Upper lobe of left lung (tissue), 6 donors: ENCODE results near the gene LTBP2. TPM values are rescaled to one million over a fixed set of nuclear protein-coding genes. Genes with fewer than 3 reads are reported as not detected.

Source experiments
- ATAC-seq, 2 donors: fragments of 200-7000 bp; cut with Tn5 transposase; one replicate each; pipeline ENCODE4 v1.9.1; 2022; ENCODE audit warnings: mild to moderate bottlenecking in 2 of 2, moderate library complexity in 2 of 2; ENCODE audit not compliant: low FRiP score in 2 of 2
- DNase-seq, 2 donors: peaks; one replicate each; pipeline ENCODE4 v3.0.0-alpha.2; 2019 to 2020
- H3K27ac ChIP-seq, 4 donors: fragments of 200-600 bp; sonication (generic); one replicate each; pipeline ENCODE4 v1.5.1; 2016 to 2019
- H3K27me3 ChIP-seq, 4 donors: fragments of 200-600 bp; sonication (generic); one replicate each; pipeline ENCODE4 v1.5.1; 2017 to 2019
- H3K36me3 ChIP-seq, 4 donors: fragments of 200-600 bp; sonication (generic); one replicate each; pipeline ENCODE4 v1.5.1; 2016 to 2019
- H3K4me1 ChIP-seq, 4 donors: fragments of 200-600 bp; sonication (generic); one replicate each; pipeline ENCODE4 v1.5.1; 2018 to 2019
- H3K4me3 ChIP-seq, 4 donors: fragments of 200-600 bp; sonication (generic); one replicate each; pipeline ENCODE4 v1.5.1; 2017 to 2019; ENCODE audit warnings: mild to moderate bottlenecking in 2 of 4, moderate library complexity in 1 of 4
- H3K9me3 ChIP-seq, 4 donors: fragments of 200-600 bp; sonication (generic); one replicate each; pipeline ENCODE4 v1.5.1; 2018 to 2019
- CTCF ChIP-seq, 6 experiments: fragments of 450-650 bp in 4 of 6; fragments of 200-600 bp in 2 of 6; sonication (generic) in 2 of 6; IDR thresholded peaks; one replicate each; pipeline ENCODE4 v1.5.1; 2016 to 2019; ENCODE audit warnings: antibody characterized with exemption in 6 of 6
- EP300 ChIP-seq, 4 donors: sonication (generic); formaldehyde crosslinking; IDR thresholded peaks; one replicate each; pipeline ENCODE4 v1.5.1; 2017; ENCODE audit warnings: antibody characterized with exemption in 4 of 4, control low read depth in 2 of 4
- POLR2A ChIP-seq, 4 donors: fragments of 450-650 bp; IDR thresholded peaks; one replicate each; pipeline ENCODE4 v1.5.1; 2016 to 2017; ENCODE audit warnings: antibody characterized with exemption in 4 of 4, mild to moderate bottlenecking in 2 of 4
- POLR2AphosphoS5 ChIP-seq, 2 donors: sonication (generic); formaldehyde crosslinking; IDR thresholded peaks; one replicate each; pipeline ENCODE4 v1.5.1; 2017; ENCODE audit warnings: antibody characterized with exemption in 2 of 2
- WGBS, 2 donors: methylation state at CpG; one replicate each; pipeline ENCODE4 v1.1.5; 2017 to 2018; 5-methylcytosine and 5-hydroxymethylcytosine counted together
- total RNA-seq, 6 donors: library from RNA; depleted of rRNA in 4 of 6; stranded (reverse); fragments of >200 nt in 4 of 6; gene quantifications; one replicate each; pipeline versions ENCODE4 v1.1.0 to v1.2.1, GENCODE V29; 2016 to 2021
- donor health status: DM: no; HTN: no; CAD: no; lungs with moderate emphysema.
- donor health status: DM: no; HTN: yes; CAD: no; lungs with severe emphysema.

LTBP2 gene
- total RNA-seq, 6 donors from 2014 or later = 19.7 to 136 (median 77.6) TPM

DNA sequence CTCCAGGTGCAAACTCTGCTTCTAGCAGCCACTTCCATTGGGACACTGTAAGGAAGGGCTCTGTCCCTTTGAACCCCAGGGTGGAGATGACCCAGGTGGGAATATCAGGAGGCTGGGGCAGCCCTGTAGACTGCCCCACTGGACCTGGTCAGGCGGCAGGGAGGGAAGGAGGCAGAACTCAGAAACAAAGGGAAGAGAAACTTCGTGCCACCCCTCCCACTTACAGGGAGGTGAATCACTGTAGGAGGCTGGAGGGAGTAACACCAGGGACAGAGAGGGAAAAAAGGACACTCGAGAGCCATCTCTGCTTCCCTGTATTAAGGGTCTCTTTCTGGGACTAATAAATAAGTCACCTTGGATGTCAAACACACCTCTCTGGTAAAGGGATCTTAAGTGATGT is 81.0 kb downstream of the LTBP2 start:
- no peak for TF ChIP-seq POLR2A (IDR thresholded peaks at IDR 0.05)
- TF ChIP-seq POLR2AphosphoS5 (IDR thresholded peaks at IDR 0.05) = no peak
- TF ChIP-seq EP300 (IDR thresholded peaks at IDR 0.05) = no peak
- no peak for TF ChIP-seq CTCF (IDR thresholded peaks at IDR 0.05)
- DNase-seq (no peak), ATAC-seq (no peak)
- Histone ChIP-seq H3K4me1 (peaks cover 0 to 3% (median 0%) of the 10 kb centered on the region in 4 donors), H3K27me3 (no peaks in the 10 kb centered on the region), H3K4me3 (no peak overlapping the region), H3K36me3 (no peaks in the 10 kb centered on the region), H3K9me3 (no peaks in the 10 kb centered on the region), H3K27ac (no peak overlapping the region)
- WGBS, 2 donors = 74 to 87% methylated on average over 3 of the region's 3 CpGs

DNA sequence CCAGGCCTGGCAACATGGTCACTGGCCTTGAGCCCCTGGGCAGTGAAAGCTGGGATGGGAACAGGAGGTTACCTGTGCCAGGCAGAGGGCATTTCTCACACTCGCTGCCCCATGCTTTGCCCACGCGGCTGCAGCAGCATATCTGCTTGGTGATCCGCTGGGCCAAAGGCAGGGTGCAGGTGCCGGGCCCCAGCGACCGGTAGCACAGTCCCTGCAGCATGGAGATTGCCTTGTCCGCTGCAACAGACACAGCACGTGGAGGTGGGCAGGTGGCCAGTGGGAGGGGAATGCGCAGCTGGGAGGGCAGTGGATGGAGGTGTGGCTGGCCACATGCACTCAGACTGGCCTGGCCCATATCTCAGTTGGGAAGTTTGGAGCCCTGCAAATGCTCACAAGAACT is 83.2 kb downstream of the LTBP2 start:
- H3K27ac ChIP-seq = no peak overlapping the region
- peak in 1 of 2 donors; percentile 71 for DNase-seq
- WGBS, 2 donors = 93 to 100% methylated on average over 1 to 10 of the region's 10 CpGs

DNA sequence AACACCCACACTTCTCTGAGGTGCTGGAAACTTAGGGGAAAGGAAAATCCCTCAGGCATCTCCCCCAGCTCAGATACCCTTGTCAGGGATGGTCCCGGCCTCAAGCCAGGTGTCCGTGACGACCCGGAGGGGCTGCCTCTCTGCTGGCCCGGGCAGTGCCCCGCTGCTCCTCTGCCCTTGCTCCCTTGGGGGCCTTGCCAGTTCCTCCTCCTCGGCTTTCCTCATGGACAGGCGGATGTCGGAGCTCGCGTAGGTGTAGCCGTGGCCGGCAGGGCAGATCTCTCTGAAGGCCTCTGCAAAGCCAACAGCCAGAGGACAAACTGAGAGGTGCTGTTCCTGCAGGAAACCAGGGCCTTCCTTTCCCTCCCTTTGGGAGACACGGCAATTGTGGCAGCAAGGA is 83.6 kb downstream of the LTBP2 start:
- WGBS, 2 donors = 92 to 96% methylated on average over 11 to 14 of the region's 14 CpGs

More for the DNA sequence above, 83.2 kb downstream of the LTBP2 start:
- no peaks in the 10 kb centered on the region for H3K27me3 ChIP-seq
- H3K4me1 ChIP-seq = peaks cover 0 to 15% (median 9%) of the 10 kb centered on the region in 4 donors
- H3K4me3 ChIP-seq = no peak overlapping the region
- H3K36me3 ChIP-seq = no peaks in the 10 kb centered on the region
- ATAC-seq = no peak
- TF ChIP-seq POLR2A (IDR thresholded peaks at IDR 0.05) = no peak
- no peaks in the 10 kb centered on the region for H3K9me3 ChIP-seq

DNA sequence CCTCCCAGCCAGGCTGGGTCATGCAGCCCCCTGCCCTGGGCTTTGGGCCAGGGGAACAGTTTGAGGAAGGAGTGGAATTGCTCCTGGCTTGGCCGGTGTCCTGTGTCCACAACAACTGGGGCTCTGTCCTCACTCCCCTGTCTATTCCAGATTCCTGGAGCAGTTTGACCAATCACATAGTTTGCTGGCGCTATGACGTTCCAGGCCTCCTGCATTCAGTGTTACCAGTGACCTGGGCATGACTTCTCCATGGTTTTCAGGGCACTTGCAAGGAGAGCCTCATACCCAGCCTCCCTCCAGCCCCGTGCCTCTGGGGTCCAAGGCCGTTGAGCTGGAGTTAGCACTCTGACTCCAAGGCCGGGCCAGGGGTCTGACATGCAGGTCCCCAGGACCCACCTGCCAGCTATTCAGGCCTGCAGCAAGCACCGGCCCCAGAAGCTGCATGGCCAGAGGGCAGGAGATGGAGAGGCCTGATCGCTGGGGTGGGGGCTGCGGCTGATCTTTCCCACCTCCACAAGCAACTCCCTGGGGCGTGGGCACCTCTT is 84.2 kb downstream of the LTBP2 start:
- H3K27ac ChIP-seq = no peak overlapping the region
- H3K27me3 ChIP-seq = no peaks in the 10 kb centered on the region
- DNase-seq (peak in 1 of 2 donors; percentile 30), ATAC-seq (no peak)
- 82 to 92% methylated on average over 4 to 10 of the region's 10 CpGs for WGBS, 2 donors
- no peaks in the 10 kb centered on the region for H3K9me3 ChIP-seq
- H3K4me1 ChIP-seq = peaks cover 0 to 15% (median 9%) of the 10 kb centered on the region in 4 donors
- no peak overlapping the region for H3K4me3 ChIP-seq
- TF ChIP-seq POLR2A (IDR thresholded peaks at IDR 0.05) (no peak), POLR2AphosphoS5 (IDR thresholded peaks at IDR 0.05) (no peak), CTCF (IDR thresholded peaks at IDR 0.05) (no peak), EP300 (IDR thresholded peaks at IDR 0.05) (no peak)
- no peaks in the 10 kb centered on the region for H3K36me3 ChIP-seq

More for the DNA sequence above, 83.6 kb downstream of the LTBP2 start:
- Histone ChIP-seq H3K27ac (no peak overlapping the region), H3K4me3 (no peak overlapping the region), H3K4me1 (peaks cover 0 to 15% (median 9%) of the 10 kb centered on the region in 4 donors), H3K9me3 (no peaks in the 10 kb centered on the region), H3K27me3 (no peaks in the 10 kb centered on the region), H3K36me3 (no peaks in the 10 kb centered on the region)
- TF ChIP-seq POLR2A (IDR thresholded peaks at IDR 0.05) (no peak), EP300 (IDR thresholded peaks at IDR 0.05) (no peak), POLR2AphosphoS5 (IDR thresholded peaks at IDR 0.05) (no peak), CTCF (IDR thresholded peaks at IDR 0.05) (no peak)
- ATAC-seq (no peak), DNase-seq (peak in 1 of 2 donors; percentile 69)

GRCh38 chr14:74526854-74527585 is 85.0 kb downstream of the LTBP2 start:
- no peak overlapping the region for H3K27ac ChIP-seq
- peak in 1 of 2 donors; percentile 57 for DNase-seq

More at GRCh38 chr14:74526854-74527585, 85.0 kb downstream of the LTBP2 start:
- TF ChIP-seq EP300 (IDR thresholded peaks at IDR 0.05) (no peak), POLR2A (IDR thresholded peaks at IDR 0.05) (no peak), CTCF (IDR thresholded peaks at IDR 0.05) (no peak), POLR2AphosphoS5 (IDR thresholded peaks at IDR 0.05) (no peak)
- Histone ChIP-seq H3K4me1 (peaks cover 0 to 15% (median 9%) of the 10 kb centered on the region in 4 donors), H3K9me3 (no peaks in the 10 kb centered on the region), H3K4me3 (no peak overlapping the region), H3K27me3 (no peaks in the 10 kb centered on the region), H3K36me3 (peaks cover 0 to under 1% (median 0%) of the 10 kb centered on the region in 4 donors)
- no peak for ATAC-seq
- 76 to 87% methylated on average over 7 to 10 of the region's 10 CpGs for WGBS, 2 donors
